GM23338 (cell line): ENCODE data around the gene EQTN. TPM values are rescaled to one million over a fixed set of nuclear protein-coding genes. Genes with fewer than 3 reads are reported as not detected.

Experiments used
- ATAC-seq: fragments of 200-7000 bp; cut with Tn5 transposase; 3 replicates; pipeline ENCODE4 v1.9.1; 2020
- DNase-seq: peaks from one replicate; pipeline ENCODE4 v3.0.0-alpha.2; 2015; ENCODE audit warnings: low spot score
- H2AFZ ChIP-seq: fragments of 200-600 bp; sonication (generic); 2 replicates; pipeline ENCODE4 v1.8.0; 2016; ENCODE audit warnings: antibody characterized with exemption, mild to moderate bottlenecking, moderate library complexity
- H3F3A ChIP-seq: fragments of 200-600 bp; sonication (generic); replicated peaks from 2 replicates; pipeline ENCODE4 v1.8.0; 2017; ENCODE audit warnings: antibody characterized with exemption, mixed run types, low read depth
- H3K27ac ChIP-seq: fragments of 200-600 bp; sonication (generic); 2 replicates; pipeline ENCODE4 v1.6.1; 2016; ENCODE audit warnings: low read depth
- H3K27me3 ChIP-seq: fragments of 200-600 bp; sonication (generic); 2 replicates; pipeline ENCODE4 v1.8.0; 2016; ENCODE audit warnings: mild to moderate bottlenecking, mixed run types, moderate library complexity; ENCODE audit not compliant: insufficient read depth
- H3K36me3 ChIP-seq: fragments of 200-600 bp; sonication (generic); 2 replicates; pipeline ENCODE4 v1.8.0; 2016; ENCODE audit warnings: mild to moderate bottlenecking; ENCODE audit not compliant: insufficient read depth
- H3K4me1 ChIP-seq: fragments of 200-600 bp; sonication (generic); 2 replicates; pipeline ENCODE4 v1.8.0; 2016; ENCODE audit warnings: mild to moderate bottlenecking, moderate library complexity; ENCODE audit not compliant: insufficient read depth
- H3K4me2 ChIP-seq: fragments of 200-600 bp; sonication (generic); 2 replicates; pipeline ENCODE4 v1.7.1; 2017; ENCODE audit warnings: mixed run types
- H3K4me3 ChIP-seq: fragments of 200-600 bp; sonication (generic); 2 replicates; pipeline ENCODE4 v1.6.1; 2016; ENCODE audit warnings: mixed run types
- H3K79me2 ChIP-seq: fragments of 200-600 bp; sonication (generic); replicated peaks from 2 replicates; pipeline ENCODE4 v1.8.0; 2017; ENCODE audit warnings: mild to moderate bottlenecking; ENCODE audit not compliant: insufficient read depth
- H3K9me2 ChIP-seq: fragments of 200-600 bp; sonication (generic); 2 replicates; pipeline ENCODE4 v1.8.0; 2017; ENCODE audit not compliant: insufficient read depth
- H4K20me1 ChIP-seq: fragments of 200-600 bp; sonication (generic); replicated peaks from 2 replicates; pipeline ENCODE4 v1.8.0; 2017; ENCODE audit warnings: mild to moderate bottlenecking; ENCODE audit not compliant: insufficient read depth
- H3K27ac Mint-ChIP-seq: 2 replicates; pipeline ENCODE4 v1.8.0; 2020; ENCODE audit warnings: inconsistent platforms, mild to moderate bottlenecking, moderate library complexity, mixed read lengths
- H3K27me3 Mint-ChIP-seq: 3 replicates; pipeline ENCODE4 v1.8.0; 2022; ENCODE audit warnings: low read depth, mild to moderate bottlenecking, moderate library complexity, mixed read lengths, inconsistent platforms; ENCODE audit not compliant: insufficient read depth, poor library complexity
- H3K36me3 Mint-ChIP-seq: 3 replicates; pipeline ENCODE4 v1.8.0; 2021; ENCODE audit warnings: low read depth, mild to moderate bottlenecking, inconsistent platforms, moderate library complexity, mixed read lengths
- H3K4me1 Mint-ChIP-seq: 3 replicates; pipeline ENCODE4 v1.8.0; 2020; ENCODE audit warnings: mild to moderate bottlenecking, inconsistent platforms, mixed read lengths
- H3K4me3 Mint-ChIP-seq: 3 replicates; pipeline ENCODE4 v1.8.0; 2021; ENCODE audit warnings: moderate library complexity, mild to moderate bottlenecking, inconsistent platforms, mixed read lengths
- H3K9me3 Mint-ChIP-seq: 3 replicates; pipeline ENCODE4 v1.8.0; 2020; ENCODE audit warnings: moderate library complexity, mild to moderate bottlenecking, inconsistent platforms, mixed read lengths
- CREB1 ChIP-seq: fragments of 250-450 bp; sonication (Bioruptor Pico); IDR thresholded peaks from 2 replicates; pipeline ENCODE4 v1.5.0; 2020; ENCODE audit warnings: low read depth, mild to moderate bottlenecking, moderate library complexity
- EZH2 ChIP-seq: fragments of 200-600 bp; sonication (generic); IDR thresholded peaks from one replicate; pipeline ENCODE4 v1.8.0; 2017; ENCODE audit warnings: antibody characterized with exemption, mild to moderate bottlenecking, low read depth; ENCODE audit not compliant: unreplicated experiment
- EZH2phosphoT487 ChIP-seq: fragments of 200-600 bp; sonication (generic); IDR thresholded peaks from one replicate; pipeline ENCODE4 v1.8.1; 2018; ENCODE audit warnings: antibody characterized with exemption; ENCODE audit not compliant: unreplicated experiment
- JUNB ChIP-seq: IDR thresholded peaks from one replicate; pipeline ENCODE4 v1.6.1; 2016; ENCODE audit warnings: antibody characterized with exemption; ENCODE audit not compliant: unreplicated experiment
- NANOG ChIP-seq: IDR thresholded peaks from 2 replicates; pipeline ENCODE4 v1.6.1; 2016; ENCODE audit warnings: antibody characterized with exemption, borderline replicate concordance
- POLR2AphosphoS5 ChIP-seq: IDR thresholded peaks from 2 replicates; pipeline ENCODE4 v1.6.1; 2016; ENCODE audit warnings: antibody characterized with exemption, low read depth
- REST ChIP-seq: IDR thresholded peaks from one replicate; pipeline ENCODE4 v1.6.1; 2018; ENCODE audit warnings: antibody characterized with exemption; ENCODE audit not compliant: unreplicated experiment
- STAT1 ChIP-seq: IDR thresholded peaks from one replicate; pipeline ENCODE4 v1.6.1; 2016; ENCODE audit warnings: antibody characterized with exemption; ENCODE audit not compliant: unreplicated experiment
- polyA plus RNA-seq: library from polyadenylated mRNA; unstranded; fragments of >200 nt; fragmentation: Nextera tagmentation; extraction: Ambion mirVana; gene quantifications from 2 replicates; pipeline ENCODE4 v1.2.1, GENCODE V29; 2016
- total RNA-seq: library from RNA; depleted of rRNA; stranded (reverse); fragments of >200 nt; shearing (Covaris generic); gene quantifications from 2 replicates; pipeline ENCODE4 v1.2.3, GENCODE V29; 2014
- TF ChIP-seq, protein P1 (sequence below), 2 experiments: fragments of 200-600 bp in 1 of 2; sonication (generic) in 1 of 2; conservative IDR thresholded peaks; 2 replicates each; pipeline versions ENCODE4 v1.5.1 to v1.6.1; 2016 to 2017; ENCODE audit warnings: antibody characterized with exemption in 2 of 2, low read depth in 2 of 2, mild to moderate bottlenecking in 2 of 2, moderate library complexity in 1 of 2
- TF ChIP-seq, protein P2 (sequence below): IDR thresholded peaks from 2 replicates; pipeline ENCODE4 v1.6.1; 2016; ENCODE audit warnings: antibody characterized with exemption

The EQTN gene
- total and polyA plus RNA-seq, 2 experiments from 2014 or later: 0.24 TPM; not detected in 1

DNA sequence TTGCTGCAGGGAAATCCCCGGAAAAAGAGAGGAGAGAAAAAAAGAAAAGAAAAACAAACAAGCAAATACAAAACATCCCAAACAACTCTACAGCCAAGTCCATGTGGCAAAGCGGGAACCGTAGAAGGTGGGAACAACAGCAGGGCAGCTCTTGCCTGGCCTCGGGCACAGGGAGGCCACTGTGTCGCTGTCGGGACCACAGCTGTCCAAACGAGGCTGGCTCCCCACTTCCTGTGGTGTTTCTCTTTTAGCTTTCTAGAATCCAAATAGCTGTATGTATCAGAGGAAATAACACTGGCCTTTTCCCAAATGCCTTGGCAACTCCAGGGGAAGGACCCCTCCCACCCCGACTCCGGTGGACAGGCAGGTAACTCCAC is 41.6 kb upstream of the EQTN start:
- H4K20me1 ChIP-seq: no peaks in the 10 kb centered on the region
- Mint-ChIP-seq H3K4me3 (no peak overlapping the region), H3K4me1 (peaks cover 56% of the 10 kb centered on the region), H3K36me3 (peaks cover 23% of the 10 kb centered on the region), H3K27me3 (peaks cover 1% of the 10 kb centered on the region), H3K9me3 (peaks cover 11% of the 10 kb centered on the region; the same call in 2 of the 3 replicates), H3K27ac (no peak overlapping the region)
- ATAC-seq: no peak
- H3K79me2 ChIP-seq: no peaks in the 10 kb centered on the region
- H3K27ac ChIP-seq: no peak overlapping the region
- H3K9me2 ChIP-seq: no peaks in the 10 kb centered on the region
- H3K4me3 ChIP-seq: no peak overlapping the region
- H3K27me3 ChIP-seq: no peaks in the 10 kb centered on the region
- TF ChIP-seq REST (no peak), CREB1 (CRISPR knock-in tag) (no peak), EZH2phosphoT487 (no peak), NANOG (no peak), EZH2 (no peak)
- TF ChIP-seq, protein P1, sequence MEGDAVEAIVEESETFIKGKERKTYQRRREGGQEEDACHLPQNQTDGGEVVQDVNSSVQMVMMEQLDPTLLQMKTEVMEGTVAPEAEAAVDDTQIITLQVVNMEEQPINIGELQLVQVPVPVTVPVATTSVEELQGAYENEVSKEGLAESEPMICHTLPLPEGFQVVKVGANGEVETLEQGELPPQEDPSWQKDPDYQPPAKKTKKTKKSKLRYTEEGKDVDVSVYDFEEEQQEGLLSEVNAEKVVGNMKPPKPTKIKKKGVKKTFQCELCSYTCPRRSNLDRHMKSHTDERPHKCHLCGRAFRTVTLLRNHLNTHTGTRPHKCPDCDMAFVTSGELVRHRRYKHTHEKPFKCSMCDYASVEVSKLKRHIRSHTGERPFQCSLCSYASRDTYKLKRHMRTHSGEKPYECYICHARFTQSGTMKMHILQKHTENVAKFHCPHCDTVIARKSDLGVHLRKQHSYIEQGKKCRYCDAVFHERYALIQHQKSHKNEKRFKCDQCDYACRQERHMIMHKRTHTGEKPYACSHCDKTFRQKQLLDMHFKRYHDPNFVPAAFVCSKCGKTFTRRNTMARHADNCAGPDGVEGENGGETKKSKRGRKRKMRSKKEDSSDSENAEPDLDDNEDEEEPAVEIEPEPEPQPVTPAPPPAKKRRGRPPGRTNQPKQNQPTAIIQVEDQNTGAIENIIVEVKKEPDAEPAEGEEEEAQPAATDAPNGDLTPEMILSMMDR (conservative IDR thresholded peaks at IDR 0.05; ENCODE audit: low read depth in 2 of 2): no peak
- TF ChIP-seq, protein P2, sequence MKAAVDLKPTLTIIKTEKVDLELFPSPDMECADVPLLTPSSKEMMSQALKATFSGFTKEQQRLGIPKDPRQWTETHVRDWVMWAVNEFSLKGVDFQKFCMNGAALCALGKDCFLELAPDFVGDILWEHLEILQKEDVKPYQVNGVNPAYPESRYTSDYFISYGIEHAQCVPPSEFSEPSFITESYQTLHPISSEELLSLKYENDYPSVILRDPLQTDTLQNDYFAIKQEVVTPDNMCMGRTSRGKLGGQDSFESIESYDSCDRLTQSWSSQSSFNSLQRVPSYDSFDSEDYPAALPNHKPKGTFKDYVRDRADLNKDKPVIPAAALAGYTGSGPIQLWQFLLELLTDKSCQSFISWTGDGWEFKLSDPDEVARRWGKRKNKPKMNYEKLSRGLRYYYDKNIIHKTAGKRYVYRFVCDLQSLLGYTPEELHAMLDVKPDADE: no peak
- peaks cover 23% of the 10 kb centered on the region for H3K4me1 ChIP-seq
- no peak for DNase-seq
- no peak overlapping the region for H2AFZ ChIP-seq
- no peaks in the 10 kb centered on the region for H3F3A ChIP-seq
- H3K36me3 ChIP-seq: no peaks in the 10 kb centered on the region
- no peak overlapping the region for H3K4me2 ChIP-seq

DNA sequence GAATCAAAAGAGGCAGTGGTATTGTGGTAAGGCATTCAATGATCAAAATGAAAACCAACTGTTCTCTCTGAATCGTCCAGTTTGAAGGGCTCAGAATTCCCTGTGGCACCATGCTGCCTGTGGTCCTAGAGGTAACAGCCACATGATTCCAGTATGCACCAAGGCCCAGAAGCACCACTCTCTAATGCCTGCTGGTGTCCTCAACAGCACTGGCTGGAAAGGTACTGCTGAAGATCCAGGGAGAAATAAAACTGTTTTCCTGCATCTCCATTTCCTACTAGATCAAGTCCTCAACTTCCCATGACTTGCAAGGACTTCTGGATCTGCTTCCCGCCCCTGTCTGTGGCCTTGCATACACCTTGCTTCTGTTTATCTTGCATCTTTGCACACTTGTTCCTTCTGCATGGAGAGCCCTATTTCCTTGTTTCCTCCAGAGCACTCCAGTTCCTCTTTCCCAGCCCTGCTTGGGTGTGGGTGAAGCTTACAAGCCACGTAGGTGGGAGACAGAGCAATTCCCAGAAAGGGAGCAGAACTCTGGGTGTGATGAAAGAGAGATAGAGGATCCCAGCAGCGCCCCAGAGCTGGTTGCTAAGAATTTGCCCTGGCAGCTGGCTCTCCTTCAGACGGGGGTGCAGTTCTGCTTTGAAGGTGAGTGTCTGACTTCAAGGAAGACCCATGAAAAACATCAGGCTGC is 41.0 kb upstream of the EQTN start:
- Histone ChIP-seq H3K4me2 (no peak overlapping the region), H2AFZ (no peak overlapping the region), H3K4me1 (peaks cover 24% of the 10 kb centered on the region), H3K9me2 (no peaks in the 10 kb centered on the region), H3K4me3 (no peak overlapping the region), H3F3A (no peaks in the 10 kb centered on the region), H4K20me1 (no peaks in the 10 kb centered on the region), H3K27me3 (no peaks in the 10 kb centered on the region), H3K36me3 (no peaks in the 10 kb centered on the region), H3K27ac (no peak overlapping the region), H3K79me2 (no peaks in the 10 kb centered on the region)
- H3K4me1 Mint-ChIP-seq: peaks cover 60% of the 10 kb centered on the region
- H3K27me3 Mint-ChIP-seq: peaks cover 1% of the 10 kb centered on the region
- no peak overlapping the region for H3K4me3 Mint-ChIP-seq
- DNase-seq: no peak
- TF ChIP-seq EZH2 (no peak), JUNB (no peak), CREB1 (CRISPR knock-in tag) (no peak), NANOG (no peak), POLR2AphosphoS5 (no peak), STAT1 (no peak)
- TF ChIP-seq, protein P2: no peak
- H3K27ac Mint-ChIP-seq: no peak overlapping the region
- H3K9me3 Mint-ChIP-seq: peaks cover 7% of the 10 kb centered on the region; the same call in 2 of the 3 replicates
- ATAC-seq: no peak
- H3K36me3 Mint-ChIP-seq: peaks cover 19% of the 10 kb centered on the region; the same call in 2 of the 3 replicates
